ENCODE data around the gene OR6N1.

Gene OR6N1

DNA sequence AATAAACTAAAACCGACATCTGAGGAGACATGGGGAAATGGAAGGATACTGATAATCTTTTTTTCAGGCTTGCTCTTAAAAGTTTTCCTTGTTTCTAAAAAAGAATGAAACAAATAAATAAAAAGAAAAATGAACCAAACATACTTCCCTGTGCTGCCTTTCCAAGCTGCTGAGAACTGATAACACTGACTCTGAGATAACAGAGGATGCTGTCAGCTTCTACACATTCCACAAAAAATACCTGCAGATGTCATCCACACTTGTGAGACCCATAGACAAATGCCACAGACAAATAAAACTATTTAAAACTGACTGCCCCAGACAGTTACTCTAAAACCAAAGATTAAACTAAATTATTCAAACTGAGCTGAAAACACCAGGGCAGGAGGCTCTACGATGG is 39.5 kb downstream of the OR6N1 start:
- TF ChIP-seq, protein P1, sequence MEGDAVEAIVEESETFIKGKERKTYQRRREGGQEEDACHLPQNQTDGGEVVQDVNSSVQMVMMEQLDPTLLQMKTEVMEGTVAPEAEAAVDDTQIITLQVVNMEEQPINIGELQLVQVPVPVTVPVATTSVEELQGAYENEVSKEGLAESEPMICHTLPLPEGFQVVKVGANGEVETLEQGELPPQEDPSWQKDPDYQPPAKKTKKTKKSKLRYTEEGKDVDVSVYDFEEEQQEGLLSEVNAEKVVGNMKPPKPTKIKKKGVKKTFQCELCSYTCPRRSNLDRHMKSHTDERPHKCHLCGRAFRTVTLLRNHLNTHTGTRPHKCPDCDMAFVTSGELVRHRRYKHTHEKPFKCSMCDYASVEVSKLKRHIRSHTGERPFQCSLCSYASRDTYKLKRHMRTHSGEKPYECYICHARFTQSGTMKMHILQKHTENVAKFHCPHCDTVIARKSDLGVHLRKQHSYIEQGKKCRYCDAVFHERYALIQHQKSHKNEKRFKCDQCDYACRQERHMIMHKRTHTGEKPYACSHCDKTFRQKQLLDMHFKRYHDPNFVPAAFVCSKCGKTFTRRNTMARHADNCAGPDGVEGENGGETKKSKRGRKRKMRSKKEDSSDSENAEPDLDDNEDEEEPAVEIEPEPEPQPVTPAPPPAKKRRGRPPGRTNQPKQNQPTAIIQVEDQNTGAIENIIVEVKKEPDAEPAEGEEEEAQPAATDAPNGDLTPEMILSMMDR (IDR thresholded peaks at IDR 0.05) = no peak

DNA sequence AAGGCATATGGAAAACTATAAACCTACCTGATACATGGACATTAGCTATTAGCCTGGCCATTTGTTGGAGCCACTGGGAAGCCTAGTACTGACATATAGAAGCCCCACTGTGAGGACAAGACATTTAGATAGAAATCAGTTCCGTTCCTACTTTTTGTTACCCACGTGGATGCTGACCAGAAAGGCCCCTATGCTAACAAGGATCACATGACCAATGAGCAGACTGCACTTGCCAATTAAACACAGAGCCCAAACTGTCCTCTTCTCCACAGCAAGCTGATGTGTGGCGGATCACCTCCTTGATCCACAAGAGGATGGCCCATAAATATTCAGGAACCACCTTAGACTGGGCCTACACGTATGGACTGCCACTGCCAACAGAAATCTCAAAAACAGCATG is 40.3 kb downstream of the OR6N1 start:
- TF ChIP-seq, protein P1 (IDR thresholded peaks at IDR 0.05) = no peak

DNA sequence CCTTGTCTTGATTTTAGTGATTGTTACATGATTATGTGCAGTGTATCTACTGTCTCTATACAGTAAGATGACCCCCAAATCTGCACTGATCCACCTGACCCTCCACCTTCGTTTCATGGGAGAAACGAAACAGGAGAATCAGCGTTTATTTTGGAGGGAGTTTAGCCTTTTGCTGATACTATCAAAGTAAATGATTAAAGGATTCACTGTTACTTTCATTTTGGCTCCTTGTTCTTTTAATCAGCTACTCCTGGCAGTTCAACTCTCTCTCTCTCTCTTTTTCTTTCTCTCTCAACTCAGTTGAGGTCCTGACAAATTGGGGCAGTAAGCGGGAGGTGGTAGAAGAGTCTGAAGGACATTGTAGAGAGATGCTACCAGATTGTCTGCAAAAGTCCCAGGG is 41.5 kb downstream of the OR6N1 start:
- TF ChIP-seq, protein P1 (IDR thresholded peaks at IDR 0.05) = no peak

DNA sequence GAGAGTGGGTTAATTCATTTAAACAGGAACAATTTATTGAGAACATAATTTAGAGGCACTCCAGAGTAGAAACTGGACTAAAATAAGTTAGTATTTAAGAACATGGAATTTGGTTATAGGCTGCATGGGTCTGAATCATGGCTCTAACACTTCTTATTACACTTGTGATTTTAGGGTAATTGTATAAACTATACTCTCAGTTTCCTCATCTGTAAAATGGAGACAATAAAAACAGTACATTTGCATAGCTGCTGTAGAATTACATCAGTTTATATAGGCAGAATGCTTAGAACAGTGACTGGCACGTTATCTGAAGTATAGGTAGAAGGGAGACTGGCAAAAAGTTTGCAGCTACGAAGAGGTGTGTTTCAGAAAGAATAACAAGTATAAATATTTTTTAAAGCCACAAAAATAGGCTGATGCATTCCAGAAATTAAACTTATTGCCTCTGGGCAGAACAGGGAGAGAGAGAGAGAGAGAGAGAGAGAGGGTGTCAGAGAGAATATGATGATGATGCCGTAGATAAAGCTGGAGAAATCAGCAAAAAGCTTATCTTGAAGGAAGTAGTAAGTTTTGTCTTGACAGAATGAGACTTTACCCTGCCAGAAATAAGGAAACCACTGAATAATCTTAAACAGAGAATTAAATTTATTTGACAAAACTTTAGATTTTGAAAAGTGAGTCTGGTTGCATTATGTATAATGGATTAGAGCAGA is 43.3 kb downstream of the OR6N1 start:
- TF ChIP-seq, protein P1 (IDR thresholded peaks at IDR 0.05) = no peak

DNA sequence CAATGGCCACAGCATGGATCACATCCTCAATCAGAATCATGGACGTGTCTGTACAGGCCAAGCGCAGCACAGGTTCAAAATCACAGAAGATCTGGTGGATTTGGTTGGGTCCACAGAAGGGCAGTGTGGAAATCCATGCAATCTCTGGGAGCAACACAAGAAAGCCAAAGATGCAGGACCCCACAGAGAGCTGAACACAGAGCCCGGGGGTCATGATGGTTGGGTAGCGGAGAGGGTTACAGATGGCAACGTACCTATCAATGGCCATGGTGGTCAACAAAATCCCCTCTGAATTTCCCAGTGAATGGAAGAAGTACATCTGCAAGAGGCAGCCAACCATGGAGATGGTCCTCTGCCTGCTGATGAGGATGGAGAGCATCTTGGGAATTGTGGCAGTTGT is 47.6 kb downstream of the OR6N1 start:
- TF ChIP-seq, protein P1 (IDR thresholded peaks at IDR 0.05) = no peak

DNA sequence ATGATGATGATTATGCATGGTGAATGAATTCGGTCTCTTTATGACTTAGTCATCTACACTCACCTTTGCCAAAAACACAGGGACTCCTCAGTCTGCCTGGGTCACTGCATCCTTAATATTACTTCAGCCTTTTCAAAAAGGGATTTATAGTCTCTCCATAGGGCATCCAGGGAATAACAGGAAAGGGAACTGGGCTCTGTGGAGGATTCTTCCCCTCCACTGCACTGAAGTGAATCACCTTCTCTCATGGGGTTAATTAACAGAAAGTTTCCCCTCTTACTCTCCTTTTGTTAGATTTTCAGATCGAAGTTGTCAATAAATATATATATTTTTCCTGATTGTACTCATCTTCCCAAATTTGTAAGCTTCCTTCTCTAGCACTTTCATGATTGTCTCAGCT is 51.4 kb downstream of the OR6N1 start, which contains the start of gene OR6K3:
OR6K3 (minus strand) TSS at position 101 of the 400 bp plus-strand sequence. CDS start 2,605 bp downstream, outside the sequence.
- TF ChIP-seq, protein P1 (IDR thresholded peaks at IDR 0.05) = no peak

DNA sequence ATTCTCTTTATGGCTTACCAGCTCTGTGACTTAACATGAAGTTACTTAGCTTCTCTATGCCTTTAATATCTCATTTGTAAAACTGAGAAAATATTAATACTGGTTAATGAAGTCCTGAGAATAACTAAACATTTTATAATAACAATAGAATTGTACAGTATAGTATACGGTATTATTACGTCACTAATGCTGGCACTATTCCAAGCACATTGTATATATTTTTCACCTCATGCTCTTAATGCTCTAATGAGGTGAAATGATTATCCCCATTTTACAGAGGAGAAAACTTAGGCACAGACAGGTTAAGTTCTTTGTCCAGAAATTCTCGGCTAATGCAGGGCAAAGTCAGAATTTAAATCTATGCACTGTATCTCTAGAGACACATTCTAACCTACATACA is 52.3 kb downstream of the OR6N1 start:
- TF ChIP-seq, protein P1 (IDR thresholded peaks at IDR 0.05) = no peak

DNA sequence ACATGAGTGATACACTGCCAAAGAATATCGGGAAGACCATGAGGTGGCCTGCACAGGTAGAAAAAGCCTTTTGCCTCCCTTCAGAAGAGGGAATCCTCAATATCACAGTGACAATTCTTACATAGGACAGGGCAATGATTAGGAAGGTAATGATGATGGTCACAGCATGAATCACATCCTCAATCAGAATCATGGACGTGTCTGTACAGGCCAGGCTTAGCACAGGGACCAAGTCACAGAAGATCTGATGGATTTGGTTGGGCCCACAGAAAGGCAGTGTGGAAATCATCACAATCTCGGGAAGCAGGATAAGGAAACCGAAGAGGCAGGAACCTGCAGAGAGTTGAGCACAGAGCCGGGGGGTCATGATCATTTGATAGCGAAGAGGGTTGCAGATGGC is 54.7 kb downstream of the OR6N1 start:
- TF ChIP-seq, protein P1 (IDR thresholded peaks at IDR 0.05) = no peak
